AG10803 (cell line): Measurements from ENCODE around the gene SEBOX.

Experiments
- DNase-seq: peaks from one replicate; pipeline ENCODE4 v3.0.0; 2010; ENCODE audit warnings: low read depth
- H3K4me3 ChIP-seq: 2 replicates; pipeline ENCODE4 v1.5.1; 2011; ENCODE audit warnings: mild to moderate bottlenecking, low read length, control low read depth
- TF ChIP-seq, protein P1 (sequence below): conservative IDR thresholded peaks from 2 replicates; pipeline ENCODE4 v1.5.1; 2011; ENCODE audit warnings: mild to moderate bottlenecking, low read length, control low read depth, inconsistent platforms

SEBOX gene

DNA sequence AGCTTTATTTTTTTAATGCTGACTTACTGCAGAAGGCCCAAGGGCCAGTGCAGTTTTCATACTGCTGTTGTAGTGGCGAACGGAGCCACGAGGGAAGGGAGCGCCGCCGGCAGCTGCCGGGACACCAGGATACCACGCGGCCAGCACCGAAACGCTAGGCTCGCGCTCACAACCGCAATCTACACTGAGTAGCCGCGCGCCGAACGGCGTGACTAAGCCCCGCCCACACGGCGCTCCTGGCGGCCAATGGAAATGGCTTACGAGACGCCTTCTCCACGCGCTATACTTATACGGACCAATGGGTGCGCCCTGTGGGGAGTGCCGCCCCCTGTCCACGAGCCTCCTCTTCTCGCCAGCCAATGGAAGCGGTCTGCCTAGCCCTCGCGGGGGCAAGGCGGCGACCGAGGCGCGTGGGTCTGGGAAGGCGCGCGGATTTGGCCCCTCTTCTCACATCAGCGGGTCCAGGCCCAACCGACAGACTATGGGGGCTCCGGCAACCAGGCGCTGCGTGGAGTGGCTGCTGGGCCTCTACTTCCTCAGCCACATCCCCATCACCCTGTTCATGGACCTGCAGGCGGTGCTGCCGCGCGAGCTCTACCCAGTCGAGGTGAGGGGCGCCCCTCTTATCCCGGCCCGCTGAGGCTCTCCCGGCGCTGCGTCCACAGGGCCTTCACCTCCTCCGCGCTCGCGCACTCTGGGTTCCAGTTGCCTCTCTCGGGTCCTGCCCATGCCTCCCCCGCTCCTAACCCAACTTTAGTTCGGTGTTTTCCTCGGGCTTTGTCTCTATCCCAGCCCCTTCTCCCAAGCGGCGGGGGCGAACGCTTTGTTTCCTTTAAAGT, 46.0 kb downstream of the SEBOX start, which contains the start of gene TMEM97:
Gene TMEM97 (plus strand): TSS at position 442 of the 839 bp plus-strand sequence. CDS start 40 bp downstream, at position 482.
- H3K4me3 ChIP-seq, result peak within 1 kb of the TSS; percentile 80
- DNase-seq, result peak; percentile 96
- TF ChIP-seq, protein P1, sequence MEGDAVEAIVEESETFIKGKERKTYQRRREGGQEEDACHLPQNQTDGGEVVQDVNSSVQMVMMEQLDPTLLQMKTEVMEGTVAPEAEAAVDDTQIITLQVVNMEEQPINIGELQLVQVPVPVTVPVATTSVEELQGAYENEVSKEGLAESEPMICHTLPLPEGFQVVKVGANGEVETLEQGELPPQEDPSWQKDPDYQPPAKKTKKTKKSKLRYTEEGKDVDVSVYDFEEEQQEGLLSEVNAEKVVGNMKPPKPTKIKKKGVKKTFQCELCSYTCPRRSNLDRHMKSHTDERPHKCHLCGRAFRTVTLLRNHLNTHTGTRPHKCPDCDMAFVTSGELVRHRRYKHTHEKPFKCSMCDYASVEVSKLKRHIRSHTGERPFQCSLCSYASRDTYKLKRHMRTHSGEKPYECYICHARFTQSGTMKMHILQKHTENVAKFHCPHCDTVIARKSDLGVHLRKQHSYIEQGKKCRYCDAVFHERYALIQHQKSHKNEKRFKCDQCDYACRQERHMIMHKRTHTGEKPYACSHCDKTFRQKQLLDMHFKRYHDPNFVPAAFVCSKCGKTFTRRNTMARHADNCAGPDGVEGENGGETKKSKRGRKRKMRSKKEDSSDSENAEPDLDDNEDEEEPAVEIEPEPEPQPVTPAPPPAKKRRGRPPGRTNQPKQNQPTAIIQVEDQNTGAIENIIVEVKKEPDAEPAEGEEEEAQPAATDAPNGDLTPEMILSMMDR, result peak; percentile 22

DNA sequence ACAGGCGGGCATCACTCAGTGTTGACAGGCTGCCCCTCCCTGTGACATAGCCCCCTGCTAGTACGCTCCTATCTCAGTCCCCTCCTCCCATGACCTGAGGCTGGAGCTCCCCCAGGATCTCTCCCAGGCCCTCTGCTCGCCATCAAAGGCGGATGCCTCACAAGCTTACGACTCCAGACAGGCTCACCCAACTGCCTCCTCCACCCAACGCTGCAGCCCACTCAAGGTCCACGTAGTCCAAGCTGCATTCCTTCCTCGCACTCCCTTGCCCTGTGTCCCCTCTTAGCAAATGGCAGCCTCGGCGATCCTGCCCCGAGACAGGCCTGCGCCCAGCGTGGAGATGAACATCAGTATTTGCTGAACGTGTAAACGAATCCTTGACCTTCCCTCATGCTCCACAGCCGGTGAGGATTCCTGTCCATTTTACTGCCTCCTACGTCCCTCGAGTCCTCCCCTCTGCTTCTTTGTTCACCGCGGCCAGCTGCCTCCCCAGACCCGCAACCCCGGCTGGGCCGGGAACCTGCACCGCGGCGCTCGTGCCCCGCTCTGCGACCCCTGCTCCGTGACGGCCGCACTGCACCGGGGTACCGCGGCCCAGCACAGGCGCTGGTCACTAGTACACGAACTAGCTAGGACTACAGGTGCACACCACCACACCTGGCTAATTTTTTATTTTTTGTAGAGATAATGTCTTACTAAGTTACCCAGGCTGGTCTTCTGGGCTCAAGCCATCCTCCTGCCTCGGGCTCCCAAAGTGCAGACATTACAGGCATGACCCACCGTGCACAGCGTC, 46.8 kb downstream of the SEBOX start:
- H3K4me3 ChIP-seq, result peak overlapping the region; percentile 80
- DNase-seq, result no peak
- TF ChIP-seq, protein P1, result no peak

DNA sequence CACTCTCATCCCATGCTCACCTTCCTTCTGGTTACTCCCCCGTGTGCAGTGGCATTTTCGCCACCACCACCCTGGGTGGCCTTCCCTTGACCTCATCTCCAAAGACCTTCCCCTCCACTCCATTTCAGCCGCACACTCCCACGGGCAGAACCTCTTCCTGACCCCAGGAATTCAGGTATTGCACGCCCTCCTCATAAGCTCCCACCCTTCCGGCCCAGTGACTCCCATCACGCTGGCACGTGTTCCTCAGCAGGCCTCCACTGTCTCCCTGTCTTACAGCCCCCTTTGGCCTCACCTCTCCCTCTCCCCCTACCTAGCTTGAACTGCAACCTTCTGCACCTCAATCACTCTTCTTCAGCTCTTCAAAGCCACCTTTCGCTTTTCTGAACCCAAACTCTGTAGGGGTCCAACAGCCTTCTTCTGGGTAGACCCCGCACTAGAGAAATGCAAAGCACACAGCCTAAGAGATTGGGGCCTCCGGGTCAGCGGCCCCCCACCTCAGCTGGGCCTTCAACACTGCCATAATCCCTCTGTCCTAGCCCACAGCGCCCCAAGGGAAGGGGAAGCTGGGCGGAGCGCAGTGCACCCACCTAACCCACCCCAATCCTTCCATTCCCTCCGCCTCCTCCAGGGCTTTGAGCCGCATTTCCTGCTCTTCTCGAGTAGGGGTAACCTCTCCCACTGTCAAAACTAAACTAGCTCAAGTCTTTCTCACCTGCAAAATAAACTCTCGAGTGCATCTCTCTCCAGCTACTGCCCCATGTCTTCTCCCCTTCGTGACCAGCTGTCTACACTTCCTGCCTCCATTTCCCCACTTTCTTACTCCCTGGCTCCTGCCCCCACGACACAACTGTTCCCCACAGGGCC, 47.7 kb downstream of the SEBOX start:
- TF ChIP-seq, protein P1, result no peak
- no peak overlapping the region for H3K4me3 ChIP-seq
- no peak for DNase-seq

DNA sequence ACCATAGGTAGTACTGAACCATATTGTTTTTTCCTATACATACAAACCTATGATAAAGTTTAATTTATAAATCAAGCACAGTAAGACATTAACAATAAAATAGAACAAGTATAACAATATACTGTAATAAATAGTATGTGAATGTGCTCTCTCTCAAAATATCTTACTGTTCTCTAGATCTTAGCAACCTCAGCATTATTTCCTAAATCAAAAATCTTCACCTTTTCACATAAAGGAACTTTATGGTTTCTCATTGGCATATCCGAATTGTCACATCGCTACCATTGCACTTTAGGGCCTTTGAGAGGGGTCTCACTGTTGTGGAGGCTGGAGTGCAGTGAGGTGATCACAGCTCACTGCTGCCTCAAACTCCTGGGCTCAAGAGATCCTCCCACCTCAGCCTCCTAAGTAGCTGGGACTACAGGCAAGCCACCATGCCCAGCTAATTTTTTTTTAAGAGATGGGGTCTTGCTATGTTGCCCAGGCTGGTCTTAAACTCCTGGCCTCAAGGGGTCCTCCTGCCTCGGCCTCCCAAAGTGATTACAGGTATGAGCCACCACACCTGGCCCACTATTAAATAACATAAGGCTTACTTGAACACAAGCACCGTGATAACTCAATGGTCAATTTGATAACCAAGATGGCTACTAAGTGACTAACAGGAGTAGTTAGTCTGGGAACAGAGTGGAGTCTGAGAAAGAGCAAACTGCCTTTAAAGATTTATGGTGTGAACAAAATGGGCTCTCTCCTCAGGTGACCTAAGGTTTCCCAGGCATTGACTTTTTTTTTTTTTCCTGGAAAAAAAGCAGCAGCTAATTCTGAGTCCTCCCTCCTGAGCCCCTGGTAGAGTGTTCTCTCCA, 48.9 kb downstream of the SEBOX start:
- TF ChIP-seq, protein P1, result no peak
- no peak overlapping the region for H3K4me3 ChIP-seq
- no peak for DNase-seq

DNA sequence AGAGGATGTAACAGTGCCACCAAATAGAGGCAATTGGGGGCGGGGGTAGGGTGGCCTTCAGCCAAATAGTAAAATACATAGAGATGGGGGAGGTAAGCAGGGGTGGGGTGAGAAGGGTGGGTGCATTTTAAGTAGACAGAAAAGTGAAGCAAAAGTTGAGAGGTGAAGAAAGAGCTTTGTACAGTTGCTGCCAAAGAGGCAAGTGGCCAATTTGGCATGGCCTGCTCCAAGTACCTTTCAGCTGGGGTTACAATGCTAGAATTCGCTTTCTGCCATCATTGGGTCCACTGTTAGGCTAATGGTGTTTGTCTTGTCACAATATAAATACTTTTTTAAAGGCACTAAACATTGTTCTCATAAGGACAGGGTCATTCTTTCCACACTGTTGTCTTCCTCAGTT, 51.2 kb downstream of the SEBOX start:
- no peak overlapping the region for H3K4me3 ChIP-seq
- no peak for DNase-seq
- TF ChIP-seq, protein P1, result no peak
